Upper lobe of left lung (tissue), 4 donors: ENCODE measurements around the gene SLC41A3.

ENCODE experiments used
- POLR2AphosphoS5 ChIP-seq, 2 donors: sonication (generic); formaldehyde crosslinking; IDR thresholded peaks; one replicate each; pipeline ENCODE4 v1.5.1; 2017; ENCODE audit warnings: antibody characterized with exemption in 2 of 2
- TF ChIP-seq, protein P1 (sequence below), 6 experiments: fragments of 450-650 bp in 4 of 6; fragments of 200-600 bp in 2 of 6; sonication (generic) in 2 of 6; IDR thresholded peaks; one replicate each; pipeline ENCODE4 v1.5.1; 2016 to 2019; ENCODE audit warnings: antibody characterized with exemption in 6 of 6

DNA sequence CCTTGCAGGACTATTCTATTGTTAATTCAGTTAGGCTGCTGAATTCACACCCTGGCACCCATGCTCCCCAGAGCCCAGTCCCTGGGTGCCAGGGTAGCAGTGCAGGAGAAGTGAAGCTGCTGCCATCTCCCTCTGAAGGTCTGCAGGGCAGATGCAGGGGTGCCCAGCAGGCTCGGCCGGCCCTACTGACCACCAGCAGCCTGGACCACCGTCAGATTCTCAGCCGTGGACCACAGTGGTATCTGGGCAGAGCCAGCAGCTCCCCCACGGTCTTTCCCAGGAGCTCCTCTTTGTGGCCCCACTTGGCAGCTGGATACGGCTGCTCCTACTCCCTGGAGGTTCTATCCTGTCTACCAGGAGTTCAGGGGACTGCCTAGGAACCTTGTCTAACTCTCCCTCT is 49.7 kb upstream of the SLC41A3 start:
- no peak for TF ChIP-seq POLR2AphosphoS5 (IDR thresholded peaks at IDR 0.05)
- TF ChIP-seq, protein P1, sequence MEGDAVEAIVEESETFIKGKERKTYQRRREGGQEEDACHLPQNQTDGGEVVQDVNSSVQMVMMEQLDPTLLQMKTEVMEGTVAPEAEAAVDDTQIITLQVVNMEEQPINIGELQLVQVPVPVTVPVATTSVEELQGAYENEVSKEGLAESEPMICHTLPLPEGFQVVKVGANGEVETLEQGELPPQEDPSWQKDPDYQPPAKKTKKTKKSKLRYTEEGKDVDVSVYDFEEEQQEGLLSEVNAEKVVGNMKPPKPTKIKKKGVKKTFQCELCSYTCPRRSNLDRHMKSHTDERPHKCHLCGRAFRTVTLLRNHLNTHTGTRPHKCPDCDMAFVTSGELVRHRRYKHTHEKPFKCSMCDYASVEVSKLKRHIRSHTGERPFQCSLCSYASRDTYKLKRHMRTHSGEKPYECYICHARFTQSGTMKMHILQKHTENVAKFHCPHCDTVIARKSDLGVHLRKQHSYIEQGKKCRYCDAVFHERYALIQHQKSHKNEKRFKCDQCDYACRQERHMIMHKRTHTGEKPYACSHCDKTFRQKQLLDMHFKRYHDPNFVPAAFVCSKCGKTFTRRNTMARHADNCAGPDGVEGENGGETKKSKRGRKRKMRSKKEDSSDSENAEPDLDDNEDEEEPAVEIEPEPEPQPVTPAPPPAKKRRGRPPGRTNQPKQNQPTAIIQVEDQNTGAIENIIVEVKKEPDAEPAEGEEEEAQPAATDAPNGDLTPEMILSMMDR (IDR thresholded peaks at IDR 0.05): no peak
